ENCODE results near the gene CCDC85A. TPM values are rescaled to one million over a fixed set of nuclear protein-coding genes. Genes with fewer than 3 reads are reported as not detected.

Gene CCDC85A
- total RNA-seq, 1 experiment from 2014 or later = 0.10 TPM

- Histone ChIP-seq H2AFZ (ENCODE audit: low read depth, low read length, poor library complexity, severe bottlenecking) (no peak overlapping the region), H3K9me2 (ENCODE audit: insufficient read depth) (no peaks in the 10 kb centered on the region), H3K27ac (ENCODE audit: low read depth, low read length) (no peak overlapping the region), H3K4me3 (replicated peaks in 1 of 2; ENCODE audit: low read depth in 1 of 2, low read length in 2 of 2) (no peak overlapping the region), H3K9me3 (ENCODE audit: control insufficient read depth in 1 of 2, insufficient read depth in 1 of 2, low read depth in 1 of 2, low read length in 2 of 2) (no peaks in the 10 kb centered on the region), H3K36me3 (ENCODE audit: control insufficient read depth in 1 of 2, insufficient read depth in 2 of 2, low read length in 2 of 2) (no peaks in the 10 kb centered on the region), H3K9ac (ENCODE audit: low read length) (no peak overlapping the region), H3K27me3 (ENCODE audit: insufficient read depth, low read length) (no peaks in the 10 kb centered on the region), H4K20me1 (ENCODE audit: insufficient read depth) (no peaks in the 10 kb centered on the region), H3K4me2 (ENCODE audit: low read length) (no peak overlapping the region), H3K79me2 (ENCODE audit: insufficient read depth, low read length) (no peaks in the 10 kb centered on the region), H3K4me1 (ENCODE audit: control insufficient read depth in 1 of 2, insufficient read depth in 2 of 2, low read length in 2 of 2) (no peaks in the 10 kb centered on the region)
- no peak for TF ChIP-seq CTCF (IDR thresholded peaks at IDR 0.05 in 2 of 3, conservative IDR thresholded peaks at IDR 0.05 in 1 of 3; ENCODE audit: borderline replicate concordance in 1 of 3, insufficient read depth in 1 of 3, low read depth in 2 of 3, low read length in 2 of 3)
- no peak for TF ChIP-seq ELF1 (IDR thresholded peaks at IDR 0.05; ENCODE audit: borderline replicate concordance, low read depth)
- no peak for TF ChIP-seq ZNF274 (IDR thresholded peaks at IDR 0.05; ENCODE audit: low read depth, low read length)
- TF ChIP-seq JUND (IDR thresholded peaks at IDR 0.05) = no peak
- no peak for TF ChIP-seq YY1 (IDR thresholded peaks at IDR 0.05; ENCODE audit: extremely low read depth, insufficient replicate concordance, low read depth, low read length)
- no peak for TF ChIP-seq POLR2A (IDR thresholded peaks at IDR 0.05; ENCODE audit: borderline replicate concordance, extremely low read depth, insufficient read depth, insufficient read length)
- TF ChIP-seq POLR2AphosphoS5 (IDR thresholded peaks at IDR 0.05; ENCODE audit: low read depth, low read length) = no peak
- POLR2A ChIA-PET = no interaction called here
- ATAC-seq (no peak), DNase-seq (ENCODE audit: low read depth, low spot score) (no peak)
- BruUV-seq (replicated peaks) = no TSS peak
- CTCF ChIA-PET = no interaction called here
- intact Hi-C loops (cut with micrococcal nuclease) = no loop called here
- RAD21 ChIA-PET (ENCODE audit: low non-redundant PET in 1 of 2, low total read pairs in 2 of 2, uncharacterized antibody in 2 of 2, unreplicated experiment in 2 of 2) = no interaction called here
These were observed 87.5 kb downstream of the CCDC85A start for GRCh38 chr2:56271275-56271674.

GRCh38 chr2:56285224-56285623, 101.4 kb downstream of the CCDC85A start:
- intact Hi-C loops (cut with micrococcal nuclease) = no loop called here
- peaks cover 0 to 17% of the 10 kb centered on the region in 2 experiments; a peak in 2 of 4 replicates for H3K4me1 ChIP-seq (ENCODE audit: control insufficient read depth in 1 of 2, insufficient read depth in 2 of 2, low read length in 2 of 2)
- H3K79me2 ChIP-seq (ENCODE audit: insufficient read depth, low read length) = no peaks in the 10 kb centered on the region
- H3K27ac ChIP-seq (ENCODE audit: low read depth, low read length) = no peak overlapping the region
- no peak overlapping the region for H3K4me3 ChIP-seq (replicated peaks in 1 of 2; ENCODE audit: low read depth in 1 of 2, low read length in 2 of 2)
- H2AFZ ChIP-seq (ENCODE audit: low read depth, low read length, poor library complexity, severe bottlenecking) = no peak overlapping the region
- no peaks in the 10 kb centered on the region for H3K27me3 ChIP-seq (ENCODE audit: insufficient read depth, low read length)
- POLR2A ChIA-PET = no interaction called here
- ATAC-seq (no peak), DNase-seq (ENCODE audit: low read depth, low spot score) (no peak)
- no peak overlapping the region for H3K4me2 ChIP-seq (ENCODE audit: low read length)
- TF ChIP-seq CTCF (IDR thresholded peaks at IDR 0.05 in 2 of 3, conservative IDR thresholded peaks at IDR 0.05 in 1 of 3; ENCODE audit: borderline replicate concordance in 1 of 3, insufficient read depth in 1 of 3, low read depth in 2 of 3, low read length in 2 of 3) = no peak
- no peak for TF ChIP-seq CEBPB (IDR thresholded peaks at IDR 0.05; ENCODE audit: low read depth)
- no peak for TF ChIP-seq SRF (IDR thresholded peaks at IDR 0.05; ENCODE audit: low read depth)
- no peak for TF ChIP-seq FOSL1 (IDR thresholded peaks at IDR 0.05; ENCODE audit: low read depth)
- TF ChIP-seq EGR1 (IDR thresholded peaks at IDR 0.05; ENCODE audit: low read depth) = no peak
- no peak for TF ChIP-seq ZFX (IDR thresholded peaks at IDR 0.05)
- TF ChIP-seq SIN3A (IDR thresholded peaks at IDR 0.05; ENCODE audit: low read depth) = no peak
- TF ChIP-seq SP1 (IDR thresholded peaks at IDR 0.05; ENCODE audit: low read depth) = no peak
- no peak for TF ChIP-seq RAD21 (IDR thresholded peaks at IDR 0.05; ENCODE audit: low read depth)
- no peak for TF ChIP-seq POLR2AphosphoS5 (IDR thresholded peaks at IDR 0.05; ENCODE audit: low read depth, low read length)
- no peaks in the 10 kb centered on the region for H4K20me1 ChIP-seq (ENCODE audit: insufficient read depth)
- BruUV-seq (replicated peaks) = no TSS peak
- CTCF ChIA-PET = no interaction called here
- RAD21 ChIA-PET (ENCODE audit: low non-redundant PET in 1 of 2, low total read pairs in 2 of 2, uncharacterized antibody in 2 of 2, unreplicated experiment in 2 of 2) = no interaction called here
- no peaks in the 10 kb centered on the region for H3K36me3 ChIP-seq (ENCODE audit: control insufficient read depth in 1 of 2, insufficient read depth in 2 of 2, low read length in 2 of 2)
- H3K9me2 ChIP-seq (ENCODE audit: insufficient read depth) = no peaks in the 10 kb centered on the region
- H3K9me3 ChIP-seq (ENCODE audit: control insufficient read depth in 1 of 2, insufficient read depth in 1 of 2, low read depth in 1 of 2, low read length in 2 of 2) = no peaks in the 10 kb centered on the region
- no peak overlapping the region for H3K9ac ChIP-seq (ENCODE audit: low read length)

Data from HCT116 (cell line).